Epithelial cell of proximal tubule (primary cell): ENCODE results near the gene AUH. TPM values are rescaled to one million over a fixed set of nuclear protein-coding genes. Genes with fewer than 3 reads are reported as not detected.

Experiments used
- DNase-seq: peaks from one replicate; pipeline ENCODE4 v3.0.0-alpha.2; 2011; ENCODE audit warnings: low read depth
- H3K4me3 ChIP-seq: 2 replicates; pipeline ENCODE4 v1.5.1; 2011; ENCODE audit warnings: low read depth, mild to moderate bottlenecking, low read length
- total RNA-seq: library from RNA; depleted of rRNA; stranded (reverse); fragments of >200 nt; gene quantifications from 2 replicates; pipeline ENCODE4 v1.2.3, GENCODE V29; 2015
- TF ChIP-seq, protein P1 (sequence below): conservative IDR thresholded peaks from 2 replicates; pipeline ENCODE4 v1.5.1; 2012; ENCODE audit warnings: low read depth, mild to moderate bottlenecking, low read length

AUH gene
- total RNA-seq, 1 donor from 2014 or later = 16.8 TPM

DNA sequence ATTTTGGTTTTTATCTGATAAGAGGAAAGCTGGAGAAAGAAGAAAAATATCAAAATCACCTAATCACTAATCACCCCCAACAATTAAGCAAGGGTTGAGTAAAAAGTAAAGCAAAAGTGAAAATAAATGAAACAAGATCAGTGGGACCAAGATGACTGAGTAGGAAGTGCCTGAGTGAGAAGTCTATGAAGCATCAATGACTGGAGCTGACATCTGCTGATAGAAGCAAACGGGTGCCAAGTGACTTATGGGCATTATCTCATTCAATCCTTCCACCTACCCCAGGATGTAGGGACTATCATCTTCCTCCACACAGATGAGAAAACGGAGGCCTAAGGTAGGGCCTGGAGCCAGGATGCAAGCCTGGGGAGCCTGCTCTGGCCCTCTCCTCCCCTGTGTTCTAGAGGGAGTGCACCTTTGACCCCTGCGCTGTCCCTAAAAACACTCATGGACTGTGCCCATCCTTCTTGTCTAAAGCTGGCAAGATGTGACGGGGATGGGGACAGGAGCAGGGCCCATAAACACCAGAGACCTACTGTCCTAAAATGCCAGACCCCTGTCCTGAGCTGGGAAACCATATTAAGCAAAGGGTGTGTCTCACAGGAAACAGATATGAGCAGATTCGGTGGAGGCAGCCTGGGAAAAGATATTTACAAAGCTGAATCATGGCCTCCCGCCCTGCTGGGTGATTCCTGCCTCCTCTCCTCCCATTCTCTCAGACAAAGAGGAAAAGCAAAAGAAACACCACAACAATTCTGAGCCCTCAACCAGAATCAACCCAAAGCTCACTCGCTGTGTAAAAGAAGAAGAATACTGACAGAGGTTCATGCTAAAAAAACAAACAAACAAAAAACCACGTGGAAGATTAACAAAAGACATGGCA, 116.0 kb downstream of the AUH start:
- H3K4me3 ChIP-seq = no peak overlapping the region
- TF ChIP-seq, protein P1, sequence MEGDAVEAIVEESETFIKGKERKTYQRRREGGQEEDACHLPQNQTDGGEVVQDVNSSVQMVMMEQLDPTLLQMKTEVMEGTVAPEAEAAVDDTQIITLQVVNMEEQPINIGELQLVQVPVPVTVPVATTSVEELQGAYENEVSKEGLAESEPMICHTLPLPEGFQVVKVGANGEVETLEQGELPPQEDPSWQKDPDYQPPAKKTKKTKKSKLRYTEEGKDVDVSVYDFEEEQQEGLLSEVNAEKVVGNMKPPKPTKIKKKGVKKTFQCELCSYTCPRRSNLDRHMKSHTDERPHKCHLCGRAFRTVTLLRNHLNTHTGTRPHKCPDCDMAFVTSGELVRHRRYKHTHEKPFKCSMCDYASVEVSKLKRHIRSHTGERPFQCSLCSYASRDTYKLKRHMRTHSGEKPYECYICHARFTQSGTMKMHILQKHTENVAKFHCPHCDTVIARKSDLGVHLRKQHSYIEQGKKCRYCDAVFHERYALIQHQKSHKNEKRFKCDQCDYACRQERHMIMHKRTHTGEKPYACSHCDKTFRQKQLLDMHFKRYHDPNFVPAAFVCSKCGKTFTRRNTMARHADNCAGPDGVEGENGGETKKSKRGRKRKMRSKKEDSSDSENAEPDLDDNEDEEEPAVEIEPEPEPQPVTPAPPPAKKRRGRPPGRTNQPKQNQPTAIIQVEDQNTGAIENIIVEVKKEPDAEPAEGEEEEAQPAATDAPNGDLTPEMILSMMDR = no peak
- DNase-seq = no peak

DNA sequence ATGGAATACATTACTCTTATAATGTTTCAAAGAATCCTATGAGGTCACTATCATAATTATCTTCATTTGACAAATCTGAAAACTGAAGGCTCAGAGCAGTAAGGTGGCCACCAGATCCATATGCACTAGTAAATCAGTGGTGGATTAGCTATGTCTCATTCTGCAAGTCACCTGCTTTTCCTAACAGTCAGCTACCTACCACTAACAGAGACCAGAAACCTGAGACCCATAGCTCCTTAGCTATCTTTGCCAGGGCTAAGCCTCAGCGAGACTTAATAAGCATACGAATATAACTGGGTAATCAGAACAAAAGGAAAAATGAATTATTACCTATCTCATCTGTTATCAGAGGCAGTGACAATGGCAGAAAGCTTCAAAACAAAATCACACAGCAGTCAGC, 118.7 kb downstream of the AUH start:
- no peak for DNase-seq
- H3K4me3 ChIP-seq = no peak overlapping the region
- TF ChIP-seq, protein P1 = no peak

DNA sequence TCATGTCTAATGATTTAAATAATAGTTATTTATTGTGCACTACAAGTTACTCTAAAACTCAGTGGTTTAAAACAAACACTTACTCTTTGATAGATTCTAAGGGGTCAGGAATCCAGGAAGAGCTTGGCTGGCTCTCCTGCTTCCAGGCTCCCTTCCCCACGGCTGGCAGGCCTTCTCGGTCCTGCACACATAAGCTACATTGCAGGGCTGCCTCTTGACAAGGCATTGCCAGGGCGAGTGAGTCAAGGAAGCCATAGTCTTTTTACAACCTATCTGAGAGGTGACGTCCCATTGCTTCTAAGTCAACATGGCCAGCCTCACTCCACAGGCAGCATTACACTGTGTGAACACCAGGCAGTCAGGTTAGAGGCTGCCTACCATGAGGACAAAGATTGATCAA, 119.8 kb downstream of the AUH start:
- DNase-seq = peak; percentile 58
- TF ChIP-seq, protein P1 = no peak

DNA sequence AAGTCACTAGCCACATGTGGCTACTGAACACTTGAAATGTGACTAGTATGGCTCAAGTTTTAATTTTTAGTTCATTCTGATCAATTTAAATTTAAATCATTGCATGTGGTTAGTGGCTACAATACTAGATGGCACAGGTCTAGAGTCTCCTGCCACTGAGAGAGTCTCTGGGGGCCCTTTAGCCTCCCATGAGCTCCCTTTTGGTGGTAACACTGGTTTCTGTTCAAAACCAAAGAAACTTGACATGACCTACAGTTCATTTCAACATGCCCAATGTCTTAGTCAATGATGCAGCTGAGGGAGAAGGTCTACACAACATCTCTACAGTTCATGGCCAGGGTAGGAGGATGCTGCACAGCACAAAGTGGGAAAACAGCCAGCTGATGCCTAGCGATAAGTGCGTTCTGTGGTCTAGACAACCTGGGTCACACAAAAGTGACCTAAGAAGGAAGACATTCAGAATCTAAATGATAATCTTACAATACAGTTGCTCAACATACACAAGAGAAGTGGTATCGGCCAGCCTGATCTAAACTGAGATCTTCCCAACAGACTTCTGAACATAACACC, 121.0 kb downstream of the AUH start:
- H3K4me3 ChIP-seq = no peak overlapping the region
- DNase-seq = no peak
- TF ChIP-seq, protein P1 = no peak

More for the DNA sequence above, 119.8 kb downstream of the AUH start:
- no peak overlapping the region for H3K4me3 ChIP-seq

DNA sequence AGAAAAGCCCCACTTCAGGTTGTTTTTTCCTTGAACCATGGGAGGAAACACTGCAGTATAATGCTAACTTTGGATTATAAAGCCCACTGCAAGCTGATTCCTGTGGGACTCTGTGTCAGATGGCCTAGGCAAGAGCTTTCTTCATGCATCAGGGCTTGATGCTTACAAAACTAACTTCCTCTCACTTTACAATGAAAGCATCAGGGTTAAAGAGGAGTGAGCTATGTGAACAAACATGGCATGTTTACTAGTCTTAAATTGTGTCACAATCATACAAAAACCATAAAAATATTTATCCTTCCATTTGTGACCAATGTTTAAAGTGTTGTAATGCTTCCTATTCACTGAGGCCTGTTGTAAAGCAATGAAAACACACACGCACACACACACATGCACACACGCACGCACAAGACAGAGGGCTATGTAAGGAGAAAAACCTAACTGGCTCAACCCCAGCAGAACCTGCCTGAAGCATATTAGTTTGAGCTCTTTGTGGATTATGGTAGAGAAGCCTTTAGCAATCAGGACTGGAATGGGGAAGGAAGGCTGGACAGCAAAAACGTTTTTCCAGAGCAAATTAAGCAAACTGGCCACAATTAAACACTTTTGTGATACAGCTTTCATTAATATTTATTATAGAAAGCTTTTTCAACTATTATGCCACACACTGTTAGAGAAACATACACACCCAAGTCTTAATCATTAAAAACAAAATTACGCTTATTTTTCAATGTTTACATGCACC, 122.2 kb downstream of the AUH start:
- no peak for DNase-seq
- TF ChIP-seq, protein P1 = no peak
- no peak overlapping the region for H3K4me3 ChIP-seq

DNA sequence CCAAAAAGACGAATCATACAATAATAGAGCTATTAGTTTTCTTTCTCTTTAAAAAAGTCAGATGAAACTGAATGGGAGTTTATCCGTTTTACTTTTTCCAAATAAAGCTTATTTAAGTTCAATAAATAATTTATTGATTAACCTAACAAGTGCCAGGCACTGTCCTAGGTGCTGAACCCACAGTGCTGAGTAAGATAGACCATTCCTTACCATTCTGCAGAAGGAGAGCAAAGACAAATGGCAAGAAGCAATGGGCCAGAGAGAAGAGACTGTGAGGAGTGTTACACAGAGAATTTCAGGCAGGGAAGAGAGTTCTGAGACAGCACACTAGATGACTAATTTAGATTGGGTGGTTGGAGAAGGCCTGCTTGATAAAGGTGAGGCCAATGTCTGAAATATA, 127.2 kb downstream of the AUH start:
- DNase-seq = no peak
- TF ChIP-seq, protein P1 = no peak
- H3K4me3 ChIP-seq = no peak overlapping the region
